Neural progenitor cell (in vitro differentiated cells): ENCODE results near the gene PYROXD2. TPM values are rescaled to one million over a fixed set of nuclear protein-coding genes. Genes with fewer than 3 reads are reported as not detected.

Experiments used
- DNase-seq: peaks from one replicate; pipeline ENCODE4 v3.0.0-alpha.2; 2016; ENCODE audit warnings: low spot score
- H2AFZ ChIP-seq: fragments of 200-600 bp; sonication (generic); replicated peaks from 2 replicates; pipeline ENCODE4 v1.6.1; 2016; ENCODE audit warnings: antibody characterized with exemption
- H3F3A ChIP-seq: fragments of 200-600 bp; sonication (generic); 2 replicates; pipeline ENCODE4 v1.6.1; 2016; ENCODE audit warnings: antibody characterized with exemption, low read depth
- H3K27ac ChIP-seq: fragments of 200-600 bp; sonication (generic); 2 replicates; pipeline ENCODE4 v1.5.1; 2016; ENCODE audit warnings: mild to moderate bottlenecking
- H3K27me3 ChIP-seq: fragments of 200-600 bp; sonication (generic); 2 replicates; pipeline ENCODE4 v1.6.1; 2016; ENCODE audit warnings: mild to moderate bottlenecking, moderate library complexity
- H3K36me3 ChIP-seq: fragments of 200-600 bp; sonication (generic); 2 replicates; pipeline ENCODE4 v1.5.1; 2016
- H3K4me1 ChIP-seq: fragments of 200-600 bp; sonication (generic); 2 replicates; pipeline ENCODE4 v1.6.1; 2016; ENCODE audit warnings: mixed run types
- H3K4me2 ChIP-seq: fragments of 200-600 bp; sonication (generic); 2 replicates; pipeline ENCODE4 v1.6.1; 2016
- H3K4me3 ChIP-seq: fragments of 200-600 bp; sonication (generic); 2 replicates; pipeline ENCODE4 v1.5.1; 2016
- H3K79me2 ChIP-seq: fragments of 200-600 bp; sonication (generic); 2 replicates; pipeline ENCODE4 v1.6.1; 2016; ENCODE audit warnings: low read depth
- H3K9ac ChIP-seq: fragments of 200-600 bp; sonication (generic); 2 replicates; pipeline ENCODE4 v1.6.1; 2016
- H3K9me3 ChIP-seq: fragments of 200-600 bp; sonication (generic); 2 replicates; pipeline ENCODE4 v1.5.1; 2016; ENCODE audit warnings: low read depth
- H4K20me1 ChIP-seq: fragments of 200-600 bp; sonication (generic); 2 replicates; pipeline ENCODE4 v1.6.1; 2016; ENCODE audit warnings: low read depth
- H3K27ac Mint-ChIP-seq: 3 replicates; pipeline ENCODE4 v1.8.0; 2021; ENCODE audit warnings: mixed read lengths
- H3K27me3 Mint-ChIP-seq: 2 replicates; pipeline ENCODE4 v1.8.0; 2022; ENCODE audit warnings: low read depth, mild to moderate bottlenecking, inconsistent platforms, moderate library complexity, mixed read lengths; ENCODE audit not compliant: insufficient read depth
- H3K36me3 Mint-ChIP-seq: 3 replicates; pipeline ENCODE4 v1.8.0; 2021; ENCODE audit warnings: mixed read lengths
- H3K4me1 Mint-ChIP-seq: 3 replicates; pipeline ENCODE4 v1.8.0; 2021; ENCODE audit warnings: mixed read lengths
- H3K4me3 Mint-ChIP-seq: 3 replicates; pipeline ENCODE4 v1.8.0; 2021; ENCODE audit warnings: mild to moderate bottlenecking, moderate library complexity, mixed read lengths
- H3K9me3 Mint-ChIP-seq: 3 replicates; pipeline ENCODE4 v1.8.0; 2020; ENCODE audit warnings: mixed read lengths
- CTCF ChIP-seq: fragments of 200-600 bp; sonication (generic); IDR thresholded peaks from 2 replicates; pipeline ENCODE4 v1.5.1; 2017; ENCODE audit warnings: antibody characterized with exemption, mild to moderate bottlenecking
- EZH2 ChIP-seq: fragments of 200-600 bp; sonication (generic); IDR thresholded peaks from 2 replicates; pipeline ENCODE4 v1.6.1; 2017; ENCODE audit warnings: antibody characterized with exemption, mild to moderate bottlenecking, moderate library complexity
- EZH2phosphoT487 ChIP-seq: fragments of 200-600 bp; sonication (generic); IDR thresholded peaks from 2 replicates; pipeline ENCODE4 v1.6.1; 2017; ENCODE audit warnings: antibody characterized with exemption
- total RNA-seq: library from RNA; depleted of rRNA; stranded (reverse); fragments of >200 nt; gene quantifications from 2 replicates; pipeline ENCODE4 v1.2.3, GENCODE V29; 2015; ENCODE audit warnings: low replicate concordance

PYROXD2 gene
- total RNA-seq, 1 donor from 2014 or later = 10.5 TPM

DNA sequence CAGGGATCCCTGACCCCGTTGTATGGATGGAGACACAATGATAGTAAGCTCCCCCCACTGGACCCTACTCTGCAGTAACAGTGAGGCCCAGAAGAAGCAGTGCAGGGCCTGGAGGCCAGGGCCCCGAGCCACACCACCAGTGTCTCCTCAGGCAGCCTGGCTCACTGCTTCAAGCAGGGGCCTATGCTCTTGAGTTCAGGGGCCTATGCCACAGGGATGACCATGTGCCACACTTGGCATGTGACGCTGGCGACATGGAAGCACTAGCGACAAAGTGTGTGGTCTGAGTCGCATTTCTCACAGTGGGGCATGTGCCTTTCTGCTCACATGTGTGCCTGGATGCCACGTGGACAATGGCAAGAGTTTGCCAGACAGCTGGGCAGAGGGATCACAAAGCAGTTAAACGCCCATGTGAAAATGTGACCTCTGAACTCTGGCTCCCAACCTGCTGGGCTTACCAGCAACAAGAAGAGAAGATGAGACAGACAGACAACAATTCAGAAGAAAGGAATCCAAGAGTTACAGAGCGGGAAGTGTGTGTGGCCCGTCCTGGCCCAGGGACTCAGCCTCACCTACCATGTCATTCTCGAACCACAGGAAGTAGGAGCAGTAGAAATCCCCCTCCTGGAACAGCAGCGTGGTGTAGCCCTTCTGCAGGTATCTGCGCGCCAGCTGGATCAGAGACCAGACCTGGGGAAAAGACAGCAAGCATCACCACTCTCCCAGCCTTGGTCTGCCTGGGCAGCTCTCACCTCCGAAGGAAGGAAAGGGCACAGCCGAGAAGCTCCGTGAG, 4.7 kb upstream of the PYROXD2 start:
- H3K27me3 ChIP-seq = no peaks in the 10 kb centered on the region
- no peak overlapping the region for H3K4me2 ChIP-seq
- H3K9ac ChIP-seq = no peak overlapping the region
- H3K79me2 ChIP-seq = no peaks in the 10 kb centered on the region
- H3K36me3 ChIP-seq = no peaks in the 10 kb centered on the region
- H3K27ac ChIP-seq = no peak overlapping the region
- Mint-ChIP-seq H3K27ac (peak overlapping the region; percentile 85), H3K36me3 (peaks cover 2% of the 10 kb centered on the region), H3K4me1 (peaks cover 24% of the 10 kb centered on the region), H3K27me3 (peaks cover 6% of the 10 kb centered on the region), H3K4me3 (no peak overlapping the region), H3K9me3 (no peaks in the 10 kb centered on the region)
- H3F3A ChIP-seq = peaks cover 6% of the 10 kb centered on the region
- no peak for DNase-seq
- no peaks in the 10 kb centered on the region for H3K9me3 ChIP-seq
- H2AFZ ChIP-seq = no peak overlapping the region
- H3K4me3 ChIP-seq = no peak overlapping the region
- TF ChIP-seq EZH2 (no peak), EZH2phosphoT487 (no peak), CTCF (no peak)
- no peaks in the 10 kb centered on the region for H4K20me1 ChIP-seq
- peaks cover 10% of the 10 kb centered on the region for H3K4me1 ChIP-seq

DNA sequence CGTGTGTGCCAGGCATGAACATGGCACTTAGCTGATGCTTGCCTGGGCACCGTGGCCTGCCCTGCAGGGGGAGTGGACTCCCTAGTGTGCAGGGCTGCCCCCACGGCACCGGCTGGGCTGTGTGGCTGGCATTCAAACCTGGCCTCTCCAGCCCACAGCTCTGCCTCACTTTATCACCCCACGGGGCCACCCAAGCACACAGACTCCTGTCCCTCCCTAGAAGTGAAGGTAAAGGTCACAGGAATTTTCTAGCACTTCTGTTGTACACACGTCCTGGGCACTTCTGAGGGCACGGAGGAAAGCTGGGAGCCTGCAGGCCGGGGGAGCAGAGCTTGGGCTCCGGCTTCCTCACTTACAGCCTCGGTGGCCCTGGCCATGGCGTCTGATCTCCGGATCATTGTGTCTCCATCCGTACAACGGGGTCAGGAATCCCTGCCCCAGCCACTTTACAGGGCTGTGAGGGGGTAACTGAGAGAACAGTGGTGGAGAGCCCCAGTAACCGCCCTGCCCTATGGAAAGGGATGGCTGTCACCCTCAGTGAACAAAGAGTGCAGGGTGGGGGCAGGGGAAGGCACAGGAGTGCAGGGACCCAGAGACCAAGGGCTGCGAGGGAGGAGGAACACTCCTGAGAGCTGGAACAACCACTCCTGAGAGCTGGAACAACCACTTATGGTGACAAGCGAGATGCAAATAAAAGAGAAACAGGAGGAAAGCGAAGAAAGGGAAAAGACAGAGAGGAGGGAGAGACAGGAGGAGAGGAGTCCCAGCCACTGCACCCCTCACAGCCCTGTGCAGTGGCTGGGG, 3.9 kb upstream of the PYROXD2 start:
- Mint-ChIP-seq H3K9me3 (no peaks in the 10 kb centered on the region), H3K27me3 (peaks cover 6% of the 10 kb centered on the region), H3K4me1 (peaks cover 26% of the 10 kb centered on the region), H3K4me3 (no peak overlapping the region), H3K27ac (no peak overlapping the region), H3K36me3 (peaks cover 2% of the 10 kb centered on the region)
- no peak for TF ChIP-seq EZH2
- TF ChIP-seq CTCF = no peak
- TF ChIP-seq EZH2phosphoT487 = no peak
- H3K9me3 ChIP-seq = no peaks in the 10 kb centered on the region
- H2AFZ ChIP-seq = no peak overlapping the region
- no peaks in the 10 kb centered on the region for H4K20me1 ChIP-seq
- H3K4me2 ChIP-seq = no peak overlapping the region
- H3K4me1 ChIP-seq = peaks cover 10% of the 10 kb centered on the region
- H3K4me3 ChIP-seq = no peak overlapping the region
- H3F3A ChIP-seq = peaks cover 6% of the 10 kb centered on the region
- DNase-seq = no peak
- H3K9ac ChIP-seq = no peak overlapping the region
- no peaks in the 10 kb centered on the region for H3K79me2 ChIP-seq
- no peaks in the 10 kb centered on the region for H3K27me3 ChIP-seq
- H3K27ac ChIP-seq = no peak overlapping the region
- no peaks in the 10 kb centered on the region for H3K36me3 ChIP-seq

DNA sequence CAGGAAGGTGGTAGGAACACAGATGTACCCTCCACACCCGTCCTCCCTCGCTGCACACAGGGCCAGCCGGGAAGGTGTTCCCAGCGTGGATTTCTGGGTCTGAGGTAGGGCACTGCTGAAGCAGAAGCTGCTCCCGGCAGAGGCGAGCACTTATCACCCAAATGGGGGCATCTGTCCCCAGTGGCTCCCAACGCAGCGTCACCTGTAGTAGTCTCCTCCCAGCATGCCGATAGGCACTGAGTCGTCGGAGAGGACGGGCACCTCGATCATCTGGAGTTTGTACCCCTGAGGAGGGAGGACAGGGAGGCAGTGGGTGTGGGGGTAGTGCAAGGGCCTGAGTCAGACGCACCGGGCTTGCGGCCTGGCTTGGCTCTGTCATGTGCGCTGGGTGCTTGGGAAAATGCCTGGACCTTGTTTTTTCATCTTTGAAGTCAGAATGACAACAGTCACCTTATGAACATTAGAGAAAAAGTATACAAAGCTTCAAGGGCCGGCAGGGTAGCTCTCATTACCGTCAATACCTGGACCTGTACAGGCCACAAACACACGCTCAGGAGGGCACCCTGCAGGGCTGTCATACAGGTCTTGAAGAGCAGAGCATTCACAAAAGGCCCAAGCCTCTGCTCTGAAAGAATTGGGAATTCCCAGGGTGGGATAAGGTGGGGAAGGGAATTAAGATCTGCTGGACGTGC, 3.1 kb upstream of the PYROXD2 start:
- Histone ChIP-seq H3K4me1 (peaks cover 10% of the 10 kb centered on the region), H3K27me3 (no peaks in the 10 kb centered on the region), H3K79me2 (no peaks in the 10 kb centered on the region), H3K4me3 (no peak overlapping the region), H2AFZ (no peak overlapping the region), H3K4me2 (no peak overlapping the region), H3K9me3 (no peaks in the 10 kb centered on the region), H3K36me3 (no peaks in the 10 kb centered on the region), H3K9ac (no peak overlapping the region), H3K27ac (no peak overlapping the region), H3F3A (peaks cover 6% of the 10 kb centered on the region), H4K20me1 (no peaks in the 10 kb centered on the region)
- no peak for TF ChIP-seq CTCF
- TF ChIP-seq EZH2phosphoT487 = no peak
- TF ChIP-seq EZH2 = no peak
- peaks cover 2% of the 10 kb centered on the region for H3K36me3 Mint-ChIP-seq
- no peak overlapping the region for H3K27ac Mint-ChIP-seq
- no peak for DNase-seq
- no peak overlapping the region for H3K4me3 Mint-ChIP-seq
- H3K27me3 Mint-ChIP-seq = peaks cover 6% of the 10 kb centered on the region
- peaks cover 26% of the 10 kb centered on the region for H3K4me1 Mint-ChIP-seq
- no peaks in the 10 kb centered on the region for H3K9me3 Mint-ChIP-seq
